A673 (cell line): ENCODE data around the gene GRIK5. TPM values are rescaled to one million over a fixed set of nuclear protein-coding genes. Genes with fewer than 3 reads are reported as not detected.

ENCODE experiments used
- BruUV-seq: library from RNA; stranded (reverse); fragments of 400-500 nt; replicated peaks from 2 replicates; lab custom pipeline; 2021; lab: Mats Ljungman, UMichigan
- CTCF ChIA-PET: fragments of 300-600 bp; sonication (Branson Sonifier 250); formaldehyde crosslinking; loops from one replicate; lab custom pipeline; 2022; ENCODE audit warnings: antibody characterized with exemption; lab: Charles Lee
- POLR2A ChIA-PET: fragments of 300-600 bp; sonication (Branson Sonifier 250); formaldehyde crosslinking; loops from one replicate; lab custom pipeline; 2022; ENCODE audit warnings: antibody characterized with exemption; ENCODE audit not compliant: low non-redundant PET; lab: Charles Lee
- DNase-seq: peaks from one replicate; pipeline ENCODE4 v3.0.0-alpha.2; 2015; ENCODE audit warnings: low spot score
- H3K27ac ChIP-seq: fragments of 200-600 bp; sonication (generic); 2 replicates; pipeline ENCODE4 v1.5.1; 2016; ENCODE audit warnings: mixed run types, low read depth, mild to moderate bottlenecking, mixed read lengths, antibody characterized with exemption, low read length; ENCODE audit not compliant: poor library complexity, severe bottlenecking
- H3K27me3 ChIP-seq: fragments of 200-600 bp; sonication (generic); replicated peaks from 2 replicates; pipeline ENCODE4 v1.6.1; 2017; ENCODE audit warnings: mixed run types, low read depth, mild to moderate bottlenecking, mixed read lengths, antibody characterized with exemption, low read length; ENCODE audit not compliant: insufficient read depth, poor library complexity
- H3K36me3 ChIP-seq: fragments of 200-600 bp; sonication (generic); 2 replicates; pipeline ENCODE4 v1.6.1; 2016; ENCODE audit warnings: mixed run types, mild to moderate bottlenecking, mixed read lengths, antibody characterized with exemption, low read length; ENCODE audit not compliant: insufficient read depth, poor library complexity, severe bottlenecking
- H3K4me1 ChIP-seq: fragments of 200-600 bp; sonication (generic); 2 replicates; pipeline ENCODE4 v1.6.1; 2017; ENCODE audit warnings: mixed run types, mild to moderate bottlenecking, mixed read lengths, antibody characterized with exemption, low read length; ENCODE audit not compliant: insufficient read depth, poor library complexity, severe bottlenecking
- H3K4me3 ChIP-seq: fragments of 200-600 bp; sonication (generic); 2 replicates; pipeline ENCODE4 v1.5.1; 2016; ENCODE audit warnings: low read depth, mixed run types, mild to moderate bottlenecking, mixed read lengths, low read length; ENCODE audit not compliant: poor library complexity, severe bottlenecking
- H3K9me3 ChIP-seq: fragments of 200-600 bp; sonication (generic); 2 replicates; pipeline ENCODE4 v1.6.1; 2016; ENCODE audit warnings: mixed run types, low read depth, mild to moderate bottlenecking, mixed read lengths, antibody characterized with exemption, low read length; ENCODE audit not compliant: poor library complexity, severe bottlenecking
- CTCF ChIP-seq: fragments of 300-800, 200-600 bp; sonication (generic); conservative IDR thresholded peaks from 2 replicates; pipeline ENCODE4 v1.5.1; 2017; ENCODE audit warnings: low read depth, mild to moderate bottlenecking, antibody characterized with exemption, low read length, moderate library complexity, mixed read lengths
- EZH2 ChIP-seq: fragments of 200-600 bp; sonication (generic); IDR thresholded peaks from 2 replicates; pipeline ENCODE4 v1.6.1; 2017; ENCODE audit warnings: borderline replicate concordance, low read depth, mild to moderate bottlenecking, mixed read lengths, antibody characterized with exemption, low read length; ENCODE audit not compliant: poor library complexity, severe bottlenecking
- intact Hi-C: fragments of 100-400 bp; cut with micrococcal nuclease; formaldehyde crosslinking; loops from one replicate; pipeline ENCODE4 v1.10.0; 2022; ENCODE audit not compliant: unreplicated experiment
- total RNA-seq: library from RNA; stranded (reverse); gene quantifications from 2 replicates; pipeline ENCODE4 v1.2.3, GENCODE V29; 2021

Gene GRIK5
- total RNA-seq, 1 experiment from 2014 or later: 24.0 TPM

GRCh38 chr19:42065051-42065450, 5.0 kb downstream of the GRIK5 start:
- no peak overlapping the region for H3K4me3 ChIP-seq
- BruUV-seq: no TSS peak
- TF ChIP-seq EZH2 (no peak), CTCF (no peak)
- H3K9me3 ChIP-seq: no peaks in the 10 kb centered on the region
- H3K27ac ChIP-seq: no peak overlapping the region
- intact Hi-C loops: no loop called here
- H3K27me3 ChIP-seq: no peaks in the 10 kb centered on the region
- H3K36me3 ChIP-seq: peaks cover 22% of the 10 kb centered on the region
- H3K4me1 ChIP-seq: peaks cover 8% of the 10 kb centered on the region
- no peak for DNase-seq
- ChIA-PET CTCF (no interaction called here), POLR2A (no interaction called here)

- H3K4me1 ChIP-seq: peaks cover 7% of the 10 kb centered on the region
- no peak for DNase-seq
- intact Hi-C loops: no loop called here
- ChIA-PET POLR2A (no interaction called here), CTCF (no interaction called here)
- H3K27me3 ChIP-seq: no peaks in the 10 kb centered on the region
- no peak overlapping the region for H3K4me3 ChIP-seq
- no peak for TF ChIP-seq CTCF
- TF ChIP-seq EZH2: no peak
- H3K36me3 ChIP-seq: peaks cover 28% of the 10 kb centered on the region
- no peak overlapping the region for H3K27ac ChIP-seq
- BruUV-seq: no TSS peak
- no peaks in the 10 kb centered on the region for H3K9me3 ChIP-seq
Observed at GRCh38 chr19:42064432-42064831, 5.6 kb downstream of the GRIK5 start.

GRCh38 chr19:42062381-42062780, 7.6 kb downstream of the GRIK5 start:
- no peaks in the 10 kb centered on the region for H3K9me3 ChIP-seq
- ChIA-PET CTCF (no interaction called here), POLR2A (no interaction called here)
- peaks cover 32% of the 10 kb centered on the region for H3K36me3 ChIP-seq
- BruUV-seq: no TSS peak
- DNase-seq: no peak
- TF ChIP-seq EZH2 (no peak), CTCF (no peak)
- intact Hi-C loops: no loop called here
- no peak overlapping the region for H3K4me3 ChIP-seq
- no peaks in the 10 kb centered on the region for H3K27me3 ChIP-seq
- H3K4me1 ChIP-seq: no peaks in the 10 kb centered on the region
- no peak overlapping the region for H3K27ac ChIP-seq
